OCI-LY3 (cell line): ENCODE measurements around the gene CEP78.

Source experiments
- CTCF ChIP-seq: fragments of 200-600, 300-600 bp; sonication (generic); IDR thresholded peaks from 2 replicates; pipeline ENCODE4 v1.5.1; 2014; ENCODE audit warnings: antibody characterized with exemption, low read length, low read depth
- EZH2phosphoT487 ChIP-seq: fragments of 200-600 bp; shearing (Covaris generic); IDR thresholded peaks from 2 replicates; pipeline ENCODE4 v1.6.1; 2018; ENCODE audit warnings: antibody characterized with exemption, mixed run types, low read depth

- TF ChIP-seq CTCF = no peak
- no peak for TF ChIP-seq EZH2phosphoT487
Measured at GRCh38 chr9:78324682-78325081, 88.8 kb downstream of the CEP78 start.
